Stimulated activated CD4-positive, alpha-beta T cell treated with anti-CD3 and anti-CD28 coated beads, Interleukin-15, amount 100 ng/mL, for 1 hour (primary cell): ENCODE data around the gene ROPN1.
"Not testable (repeated sequence)": the region's sequence is repeated elsewhere in the genome, so short reads cannot be mapped to it uniquely, and the experiment has no call there.

Experiments
- DNase-seq, 2 donors: peaks; one replicate each; pipeline ENCODE4 v3.0.0-alpha.2; 2020; ENCODE audit warnings: low read depth in 1 of 2, low spot score in 1 of 2

The ROPN1 gene

GRCh38 chr3:123991730-123992588, at the start of gene ROPN1:
TSS of gene ROPN1 (minus strand) at chr3:123992124. CDS start at chr3:123980481, 11,643 bp downstream.
- not testable (repeated sequence) for DNase-seq

- no peak for DNase-seq
Observed at GRCh38 chr3:124041553-124041952, 49.6 kb upstream of the ROPN1 start.

GRCh38 chr3:124037326-124037725, 45.4 kb upstream of the ROPN1 start:
- no peak for DNase-seq

GRCh38 chr3:124036214-124036613, 44.3 kb upstream of the ROPN1 start:
- DNase-seq: not testable (repeated sequence)

GRCh38 chr3:124035463-124036121, 43.7 kb upstream of the ROPN1 start:
- DNase-seq: no peak

- DNase-seq: no peak
Observed at GRCh38 chr3:124034844-124035152, 42.9 kb upstream of the ROPN1 start.

GRCh38 chr3:124034016-124034843, 42.3 kb upstream of the ROPN1 start:
- DNase-seq: no peak

GRCh38 chr3:124033360-124034015, 41.6 kb upstream of the ROPN1 start, which contains the start of gene KALRN:
TSS of gene KALRN (plus strand) at chr3:124033369.
- DNase-seq: no peak

- DNase-seq: peak; percentile 7 to 55
Observed at GRCh38 chr3:124032881-124033359, 41.0 kb upstream of the ROPN1 start.

GRCh38 chr3:124032311-124032880, 40.5 kb upstream of the ROPN1 start:
- no peak for DNase-seq

GRCh38 chr3:124026516-124026915, 34.6 kb upstream of the ROPN1 start:
- DNase-seq: no peak

GRCh38 chr3:124023531-124023930, 31.6 kb upstream of the ROPN1 start:
- not testable (repeated sequence) for DNase-seq

- DNase-seq: no peak
Observed at GRCh38 chr3:124019291-124019690, 27.4 kb upstream of the ROPN1 start.

GRCh38 chr3:124017502-124017901, 25.6 kb upstream of the ROPN1 start:
- DNase-seq: not testable (repeated sequence)

GRCh38 chr3:124016483-124016882, 24.6 kb upstream of the ROPN1 start:
- DNase-seq: not testable (repeated sequence)

GRCh38 chr3:124014366-124014942, 22.5 kb upstream of the ROPN1 start:
- DNase-seq: no peak

GRCh38 chr3:124008321-124008720, 16.4 kb upstream of the ROPN1 start:
- not testable (repeated sequence) for DNase-seq

- DNase-seq: no peak
Observed at GRCh38 chr3:124007186-124007585, 15.3 kb upstream of the ROPN1 start.

GRCh38 chr3:124002405-124003079, 10.6 kb upstream of the ROPN1 start:
- DNase-seq: not testable (repeated sequence)

GRCh38 chr3:124001366-124001765, 9.4 kb upstream of the ROPN1 start:
- DNase-seq: not testable (repeated sequence)
